ENCODE results near the gene NDRG3. TPM values are rescaled to one million over a fixed set of nuclear protein-coding genes. Genes with fewer than 3 reads are reported as not detected.

Gene NDRG3
- total RNA-seq, 1 donor from 2014 or later, result 24.3 TPM

DNA sequence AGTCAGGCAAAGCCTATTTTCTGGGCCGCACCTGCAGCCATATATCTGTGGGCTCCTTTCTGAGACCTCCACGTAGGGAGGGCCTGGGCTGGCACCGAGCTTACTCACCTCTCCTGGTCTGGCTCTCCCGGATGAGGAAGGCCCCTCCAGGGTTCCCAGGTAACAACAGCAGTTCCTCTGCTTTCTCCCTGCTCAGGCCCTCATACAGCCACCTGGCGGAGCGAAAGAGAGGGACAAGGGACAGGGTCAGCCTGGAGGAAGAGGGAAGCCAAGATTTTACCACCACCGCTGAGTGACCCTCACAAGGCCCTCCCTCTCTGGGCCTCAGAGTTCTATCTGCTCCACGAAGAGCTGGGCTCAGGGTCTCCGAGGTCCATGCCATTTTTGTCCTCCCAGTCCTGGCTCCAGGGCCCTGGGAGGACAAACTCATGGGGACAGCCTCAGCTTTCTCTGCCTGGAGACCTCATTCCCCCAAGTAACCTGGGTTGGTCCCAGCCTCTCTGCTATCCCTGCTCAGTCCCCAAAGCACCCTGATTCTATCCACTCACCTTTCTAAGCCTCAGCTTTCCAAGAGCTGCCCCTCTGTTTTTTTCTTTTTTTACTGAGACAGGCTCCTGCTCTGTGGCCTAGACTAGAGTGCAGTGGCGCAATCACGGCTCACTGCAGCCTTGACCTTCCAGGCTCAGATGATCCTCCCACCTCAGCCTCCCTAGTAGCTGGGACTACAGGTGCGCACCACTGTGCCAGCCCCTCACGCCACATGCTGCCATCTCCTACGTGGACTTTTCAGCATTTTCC is 113.2 kb downstream of the NDRG3 start:
- Mint-ChIP-seq H3K9me3 (no peaks in the 10 kb centered on the region), H3K4me3 (no peak overlapping the region), H3K27me3 (ENCODE audit: low read depth) (no peaks in the 10 kb centered on the region), H3K4me1 (no peaks in the 10 kb centered on the region), H3K36me3 (no peaks in the 10 kb centered on the region), H3K27ac (no peak overlapping the region)
- DNase-seq (ENCODE audit: low spot score in 2 of 2, unreplicated experiment in 2 of 2), result no peak
- TF ChIP-seq, protein P1, sequence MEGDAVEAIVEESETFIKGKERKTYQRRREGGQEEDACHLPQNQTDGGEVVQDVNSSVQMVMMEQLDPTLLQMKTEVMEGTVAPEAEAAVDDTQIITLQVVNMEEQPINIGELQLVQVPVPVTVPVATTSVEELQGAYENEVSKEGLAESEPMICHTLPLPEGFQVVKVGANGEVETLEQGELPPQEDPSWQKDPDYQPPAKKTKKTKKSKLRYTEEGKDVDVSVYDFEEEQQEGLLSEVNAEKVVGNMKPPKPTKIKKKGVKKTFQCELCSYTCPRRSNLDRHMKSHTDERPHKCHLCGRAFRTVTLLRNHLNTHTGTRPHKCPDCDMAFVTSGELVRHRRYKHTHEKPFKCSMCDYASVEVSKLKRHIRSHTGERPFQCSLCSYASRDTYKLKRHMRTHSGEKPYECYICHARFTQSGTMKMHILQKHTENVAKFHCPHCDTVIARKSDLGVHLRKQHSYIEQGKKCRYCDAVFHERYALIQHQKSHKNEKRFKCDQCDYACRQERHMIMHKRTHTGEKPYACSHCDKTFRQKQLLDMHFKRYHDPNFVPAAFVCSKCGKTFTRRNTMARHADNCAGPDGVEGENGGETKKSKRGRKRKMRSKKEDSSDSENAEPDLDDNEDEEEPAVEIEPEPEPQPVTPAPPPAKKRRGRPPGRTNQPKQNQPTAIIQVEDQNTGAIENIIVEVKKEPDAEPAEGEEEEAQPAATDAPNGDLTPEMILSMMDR (IDR thresholded peaks at IDR 0.05; ENCODE audit: unreplicated experiment), result no peak

DNA sequence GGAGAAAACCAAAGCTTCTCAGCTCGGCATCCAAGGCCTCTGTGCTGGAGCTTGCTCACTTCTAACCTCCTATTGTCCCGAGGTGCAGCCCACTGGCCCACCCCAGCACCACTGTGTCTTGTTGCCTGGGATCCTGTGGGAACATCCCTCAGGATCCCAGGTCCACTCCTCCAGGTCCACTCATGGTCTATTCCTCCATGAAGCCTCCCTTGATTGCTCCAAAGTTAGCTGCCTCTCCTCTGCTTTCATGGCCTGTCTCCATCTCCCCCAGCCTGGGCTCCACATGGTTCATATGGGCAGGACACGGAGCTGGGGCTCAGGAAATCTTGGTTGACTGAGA is 113.8 kb downstream of the NDRG3 start:
- H3K4me3 Mint-ChIP-seq, result no peak overlapping the region
- H3K9me3 Mint-ChIP-seq, result no peaks in the 10 kb centered on the region
- TF ChIP-seq, protein P1 (IDR thresholded peaks at IDR 0.05; ENCODE audit: unreplicated experiment), result no peak
- no peak for DNase-seq (ENCODE audit: low spot score in 2 of 2, unreplicated experiment in 2 of 2)
- no peaks in the 10 kb centered on the region for H3K27me3 Mint-ChIP-seq (ENCODE audit: low read depth)
- H3K36me3 Mint-ChIP-seq, result no peaks in the 10 kb centered on the region
- H3K27ac Mint-ChIP-seq, result no peak overlapping the region
- no peaks in the 10 kb centered on the region for H3K4me1 Mint-ChIP-seq

DNA sequence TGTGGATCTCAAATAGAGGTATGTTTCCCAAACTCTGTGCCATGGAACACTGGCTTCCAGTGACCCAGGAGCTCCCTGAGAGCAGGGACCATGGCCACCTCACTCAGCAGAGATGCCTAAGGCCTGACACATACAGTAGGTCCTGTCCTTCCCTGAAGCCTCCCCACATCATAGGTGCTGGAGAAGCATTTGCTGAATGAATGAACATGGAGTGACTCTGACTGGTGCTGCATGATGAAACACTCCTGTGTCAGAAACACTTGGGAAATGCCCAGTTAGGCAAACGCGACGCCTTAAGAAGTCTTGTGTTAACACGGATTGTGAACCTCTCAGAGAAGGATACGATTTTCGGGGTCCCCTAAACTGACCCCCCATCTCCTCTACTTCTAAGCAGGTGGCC is 114.2 kb downstream of the NDRG3 start:
- H3K36me3 Mint-ChIP-seq, result no peaks in the 10 kb centered on the region
- H3K27ac Mint-ChIP-seq, result no peak overlapping the region
- H3K27me3 Mint-ChIP-seq (ENCODE audit: low read depth), result no peaks in the 10 kb centered on the region
- H3K4me3 Mint-ChIP-seq, result no peak overlapping the region
- TF ChIP-seq, protein P1 (IDR thresholded peaks at IDR 0.05; ENCODE audit: unreplicated experiment), result no peak
- DNase-seq (ENCODE audit: low spot score in 2 of 2, unreplicated experiment in 2 of 2), result no peak
- H3K4me1 Mint-ChIP-seq, result no peaks in the 10 kb centered on the region
- H3K9me3 Mint-ChIP-seq, result no peaks in the 10 kb centered on the region

DNA sequence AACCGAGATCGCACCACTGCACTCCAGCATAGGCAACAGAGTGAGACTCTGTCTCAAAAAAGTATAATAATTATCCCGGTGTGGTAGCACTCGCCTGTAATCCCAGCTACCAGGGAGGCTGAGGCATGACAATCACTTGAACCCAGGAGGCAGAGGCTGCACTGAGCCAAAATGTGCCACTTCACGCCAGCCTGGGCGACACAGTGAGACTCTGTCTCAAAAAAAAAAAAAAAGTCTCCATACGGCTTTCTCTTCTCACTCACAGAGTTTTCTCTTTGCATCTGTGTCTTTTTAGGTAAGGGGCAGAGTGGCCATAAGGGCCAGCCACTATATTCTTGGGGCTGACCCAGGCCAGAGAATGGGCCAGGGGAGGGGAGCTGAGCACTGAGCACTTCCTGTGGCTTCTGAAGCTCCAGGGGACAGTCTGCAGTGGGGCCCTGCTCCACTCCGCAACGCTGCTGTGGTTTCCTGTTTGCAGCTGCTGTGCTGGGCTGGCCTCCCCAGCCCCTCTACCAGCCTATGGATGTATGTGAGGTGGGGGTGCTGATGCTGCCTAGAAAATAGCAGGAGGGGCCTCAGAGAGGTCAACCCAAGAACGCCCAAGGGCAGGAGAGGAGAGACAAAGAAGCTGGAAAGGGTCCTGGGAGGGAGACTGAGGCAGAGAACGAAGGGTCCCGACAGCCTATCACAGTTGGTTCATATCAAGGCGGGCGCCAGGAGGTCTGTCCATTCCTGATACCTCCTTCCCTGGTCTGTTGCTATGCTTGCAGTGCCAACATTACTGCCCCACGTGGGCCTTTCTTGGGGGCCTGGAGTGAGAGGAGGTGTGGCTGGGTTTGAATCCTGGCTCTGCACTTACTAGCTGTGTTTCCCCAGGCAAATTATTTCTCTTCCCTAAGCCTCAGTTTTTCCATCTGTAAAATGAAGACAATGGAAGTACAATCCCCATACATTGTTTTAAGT is 115.9 kb downstream of the NDRG3 start:
- no peaks in the 10 kb centered on the region for H3K9me3 Mint-ChIP-seq
- H3K27ac Mint-ChIP-seq, result peak overlapping the region; percentile 43
- TF ChIP-seq, protein P1 (IDR thresholded peaks at IDR 0.05; ENCODE audit: unreplicated experiment), result no peak
- no peak overlapping the region for H3K4me3 Mint-ChIP-seq
- no peaks in the 10 kb centered on the region for H3K27me3 Mint-ChIP-seq (ENCODE audit: low read depth)
- no peak for DNase-seq (ENCODE audit: low spot score in 2 of 2, unreplicated experiment in 2 of 2)
- H3K4me1 Mint-ChIP-seq, result no peaks in the 10 kb centered on the region
- H3K36me3 Mint-ChIP-seq, result no peaks in the 10 kb centered on the region

DNA sequence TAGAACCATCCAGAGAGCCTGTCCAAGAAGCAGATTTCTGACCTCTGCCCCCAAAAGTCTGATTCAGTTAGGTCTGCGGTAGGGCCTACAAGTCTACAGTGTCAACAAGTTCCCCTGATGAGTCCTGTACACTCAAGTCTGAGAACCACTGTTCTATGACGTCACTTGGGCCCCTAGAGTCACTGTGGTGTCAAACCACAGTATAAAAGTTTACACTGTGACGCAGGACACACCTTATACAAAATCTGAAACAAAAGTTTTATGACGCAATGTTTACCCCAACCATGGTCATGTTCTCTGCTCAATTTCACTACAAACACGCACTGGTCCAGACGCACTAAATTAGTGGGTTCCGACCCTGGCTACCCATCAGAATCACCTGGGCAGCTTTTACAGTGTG is 117.8 kb downstream of the NDRG3 start:
- TF ChIP-seq, protein P1 (IDR thresholded peaks at IDR 0.05; ENCODE audit: unreplicated experiment), result no peak
- no peak overlapping the region for H3K27ac Mint-ChIP-seq
- no peaks in the 10 kb centered on the region for H3K27me3 Mint-ChIP-seq (ENCODE audit: low read depth)
- no peak overlapping the region for H3K4me3 Mint-ChIP-seq
- no peaks in the 10 kb centered on the region for H3K4me1 Mint-ChIP-seq
- DNase-seq (ENCODE audit: low spot score in 2 of 2, unreplicated experiment in 2 of 2), result no peak
- H3K9me3 Mint-ChIP-seq, result no peaks in the 10 kb centered on the region
- H3K36me3 Mint-ChIP-seq, result no peaks in the 10 kb centered on the region
